Smooth muscle cell (in vitro differentiated cells): ENCODE results near the gene CNTNAP2. TPM values are rescaled to one million over a fixed set of nuclear protein-coding genes. Genes with fewer than 3 reads are reported as not detected.

Source experiments
- DNase-seq: peaks from one replicate; lab custom pipeline; 2025; ENCODE audit not compliant: unreplicated experiment; lab: John Stamatoyannopoulos, UW
- H2AFZ ChIP-seq: fragments of 200-600 bp; sonication (generic); 2 replicates; pipeline ENCODE4 v1.6.0; 2016; ENCODE audit warnings: antibody characterized with exemption, low read depth, mild to moderate bottlenecking
- H3F3A ChIP-seq: fragments of 200-600 bp; sonication (generic); 2 replicates; pipeline ENCODE4 v1.6.0; 2017; ENCODE audit warnings: antibody characterized with exemption, low read depth
- H3K27ac ChIP-seq: fragments of 200-600 bp; sonication (generic); 2 replicates; pipeline ENCODE4 v1.5.1; 2016; ENCODE audit warnings: low read depth, mild to moderate bottlenecking
- H3K27me3 ChIP-seq: fragments of 200-600 bp; sonication (generic); 2 replicates; pipeline ENCODE4 v1.6.1; 2016; ENCODE audit warnings: low read depth, mild to moderate bottlenecking
- H3K36me3 ChIP-seq: fragments of 200-600 bp; sonication (generic); 2 replicates; pipeline ENCODE4 v1.5.1; 2016; ENCODE audit warnings: low read depth
- H3K4me1 ChIP-seq: fragments of 200-600 bp; sonication (generic); 2 replicates; pipeline ENCODE4 v1.5.1; 2016; ENCODE audit warnings: low read depth
- H3K4me2 ChIP-seq: fragments of 200-600 bp; sonication (generic); 2 replicates; pipeline ENCODE4 v1.6.0; 2016; ENCODE audit warnings: mild to moderate bottlenecking
- H3K4me3 ChIP-seq: fragments of 200-600 bp; sonication (generic); 2 replicates; pipeline ENCODE4 v1.5.1; 2016; ENCODE audit warnings: mild to moderate bottlenecking
- H3K79me2 ChIP-seq: fragments of 200-600 bp; sonication (generic); 2 replicates; pipeline ENCODE4 v1.6.0; 2016; ENCODE audit warnings: low read depth, mild to moderate bottlenecking
- H3K9ac ChIP-seq: fragments of 200-600 bp; sonication (generic); 2 replicates; pipeline ENCODE4 v1.6.0; 2016; ENCODE audit warnings: low read depth
- H3K9me3 ChIP-seq: fragments of 200-600 bp; sonication (generic); replicated peaks from 2 replicates; pipeline ENCODE4 v1.5.1; 2016; ENCODE audit warnings: low read depth
- H4K20me1 ChIP-seq: fragments of 200-600 bp; sonication (generic); 2 replicates; pipeline ENCODE4 v1.6.0; 2016; ENCODE audit warnings: low read depth
- WGBS: methylation state at CpG from one replicate; pipeline ENCODE4 v1.1.7; 2016; ENCODE audit warnings: low lambda C conversion rate; 5-methylcytosine and 5-hydroxymethylcytosine counted together
- polyA plus RNA-seq: library from polyadenylated mRNA; unstranded; fragments of >200 nt; fragmentation: Nextera tagmentation; extraction: Ambion mirVana; gene quantifications from 2 replicates; pipeline ENCODE4 v1.2.1, GENCODE V29; 2016
- total RNA-seq: library from RNA; depleted of rRNA; stranded (reverse); fragments of >200 nt; gene quantifications from 2 replicates; pipeline ENCODE4 v1.2.3, GENCODE V29; 2014
- TF ChIP-seq, protein P1 (sequence below): fragments of 200-600 bp; sonication (generic); IDR thresholded peaks from 2 replicates; pipeline ENCODE4 v1.5.1; 2017; ENCODE audit warnings: borderline replicate concordance, mild to moderate bottlenecking, antibody characterized with exemption; ENCODE audit not compliant: insufficient read depth, poor library complexity, severe bottlenecking

Gene CNTNAP2
- total and polyA plus RNA-seq, 2 experiments from 2014 or later, result 1.7 to 9.0 TPM

GRCh38 chr7:146690987-146691386, 574.4 kb downstream of the CNTNAP2 start:
- no peaks in the 10 kb centered on the region for H4K20me1 ChIP-seq
- no peak overlapping the region for H3K9ac ChIP-seq
- H3K9me3 ChIP-seq, result no peaks in the 10 kb centered on the region
- no peak for DNase-seq
- TF ChIP-seq, protein P1, sequence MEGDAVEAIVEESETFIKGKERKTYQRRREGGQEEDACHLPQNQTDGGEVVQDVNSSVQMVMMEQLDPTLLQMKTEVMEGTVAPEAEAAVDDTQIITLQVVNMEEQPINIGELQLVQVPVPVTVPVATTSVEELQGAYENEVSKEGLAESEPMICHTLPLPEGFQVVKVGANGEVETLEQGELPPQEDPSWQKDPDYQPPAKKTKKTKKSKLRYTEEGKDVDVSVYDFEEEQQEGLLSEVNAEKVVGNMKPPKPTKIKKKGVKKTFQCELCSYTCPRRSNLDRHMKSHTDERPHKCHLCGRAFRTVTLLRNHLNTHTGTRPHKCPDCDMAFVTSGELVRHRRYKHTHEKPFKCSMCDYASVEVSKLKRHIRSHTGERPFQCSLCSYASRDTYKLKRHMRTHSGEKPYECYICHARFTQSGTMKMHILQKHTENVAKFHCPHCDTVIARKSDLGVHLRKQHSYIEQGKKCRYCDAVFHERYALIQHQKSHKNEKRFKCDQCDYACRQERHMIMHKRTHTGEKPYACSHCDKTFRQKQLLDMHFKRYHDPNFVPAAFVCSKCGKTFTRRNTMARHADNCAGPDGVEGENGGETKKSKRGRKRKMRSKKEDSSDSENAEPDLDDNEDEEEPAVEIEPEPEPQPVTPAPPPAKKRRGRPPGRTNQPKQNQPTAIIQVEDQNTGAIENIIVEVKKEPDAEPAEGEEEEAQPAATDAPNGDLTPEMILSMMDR, result no peak
- H3K27ac ChIP-seq, result no peak overlapping the region
- no peaks in the 10 kb centered on the region for H3K4me1 ChIP-seq
- WGBS, result 90% methylated on average over 3 of the region's 3 CpGs
- no peaks in the 10 kb centered on the region for H3K36me3 ChIP-seq
- H3K4me3 ChIP-seq, result no peak overlapping the region
- no peaks in the 10 kb centered on the region for H3K79me2 ChIP-seq
- H3F3A ChIP-seq, result no peaks in the 10 kb centered on the region
- H3K27me3 ChIP-seq, result no peaks in the 10 kb centered on the region
- H3K4me2 ChIP-seq, result no peak overlapping the region
- no peak overlapping the region for H2AFZ ChIP-seq

DNA sequence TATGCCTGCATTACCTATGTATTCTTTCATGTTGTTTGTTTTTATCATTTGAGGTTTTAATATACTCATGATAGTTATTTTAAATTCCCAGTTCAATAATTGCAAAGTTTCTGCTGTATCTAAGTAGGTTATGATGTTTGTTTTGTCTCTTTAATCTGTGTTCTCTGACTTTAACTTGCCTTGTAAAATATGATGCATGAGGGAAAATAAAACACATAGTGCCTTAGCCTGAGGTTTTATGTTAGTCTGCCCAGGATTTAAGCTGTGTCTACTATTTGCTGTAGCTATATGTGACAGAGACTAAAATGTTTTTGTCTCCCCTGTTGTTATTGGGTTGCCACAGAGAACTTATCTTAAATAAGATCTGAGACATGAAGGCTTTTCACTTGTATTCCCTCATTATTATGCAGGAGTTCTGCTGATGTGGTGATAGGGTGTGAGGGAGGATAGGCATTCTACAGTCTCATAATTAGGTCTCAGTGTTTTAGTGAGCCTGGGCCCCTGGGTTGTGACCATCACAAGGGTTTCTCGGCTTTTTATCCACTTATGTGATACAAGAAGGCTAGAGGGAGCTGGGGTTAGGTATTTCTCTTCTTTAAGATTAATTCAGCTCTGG, 582.5 kb downstream of the CNTNAP2 start:
- no peak overlapping the region for H3K4me3 ChIP-seq
- no peaks in the 10 kb centered on the region for H3K27me3 ChIP-seq
- TF ChIP-seq, protein P1, result no peak
- no peaks in the 10 kb centered on the region for H3K9me3 ChIP-seq
- H3K27ac ChIP-seq, result no peak overlapping the region
- no peaks in the 10 kb centered on the region for H4K20me1 ChIP-seq
- no peak overlapping the region for H3K4me2 ChIP-seq
- H3F3A ChIP-seq, result no peaks in the 10 kb centered on the region
- 78% methylated on average over 1 of the region's 1 CpG for WGBS
- no peaks in the 10 kb centered on the region for H3K36me3 ChIP-seq
- no peaks in the 10 kb centered on the region for H3K4me1 ChIP-seq
- H3K79me2 ChIP-seq, result no peaks in the 10 kb centered on the region
- H3K9ac ChIP-seq, result no peak overlapping the region
- no peak for DNase-seq
- no peak overlapping the region for H2AFZ ChIP-seq

GRCh38 chr7:146700015-146700560, 583.5 kb downstream of the CNTNAP2 start:
- H3K4me1 ChIP-seq, result no peaks in the 10 kb centered on the region
- no peak for DNase-seq
- H3F3A ChIP-seq, result no peaks in the 10 kb centered on the region
- no peak overlapping the region for H3K4me3 ChIP-seq
- H2AFZ ChIP-seq, result no peak overlapping the region
- no peaks in the 10 kb centered on the region for H3K27me3 ChIP-seq
- TF ChIP-seq, protein P1, result no peak
- no peak overlapping the region for H3K9ac ChIP-seq
- WGBS, result 84% methylated on average over 1 of the region's 1 CpG
- no peaks in the 10 kb centered on the region for H3K36me3 ChIP-seq
- no peaks in the 10 kb centered on the region for H4K20me1 ChIP-seq
- no peak overlapping the region for H3K4me2 ChIP-seq
- no peaks in the 10 kb centered on the region for H3K9me3 ChIP-seq
- H3K79me2 ChIP-seq, result no peaks in the 10 kb centered on the region
- H3K27ac ChIP-seq, result no peak overlapping the region

GRCh38 chr7:146701166-146701565, 584.6 kb downstream of the CNTNAP2 start:
- no peak overlapping the region for H3K9ac ChIP-seq
- no peak overlapping the region for H3K4me3 ChIP-seq
- H3K4me2 ChIP-seq, result no peak overlapping the region
- no peaks in the 10 kb centered on the region for H3K36me3 ChIP-seq
- H4K20me1 ChIP-seq, result no peaks in the 10 kb centered on the region
- H3F3A ChIP-seq, result no peaks in the 10 kb centered on the region
- no peak overlapping the region for H2AFZ ChIP-seq
- no peak for DNase-seq
- 90% methylated on average over 3 of the region's 3 CpGs for WGBS
- no peaks in the 10 kb centered on the region for H3K27me3 ChIP-seq
- TF ChIP-seq, protein P1, result no peak
- H3K79me2 ChIP-seq, result no peaks in the 10 kb centered on the region
- no peak overlapping the region for H3K27ac ChIP-seq
- H3K4me1 ChIP-seq, result no peaks in the 10 kb centered on the region
- H3K9me3 ChIP-seq, result no peaks in the 10 kb centered on the region
